DMS153 treated with DMSO at 0.1 percent for 48 hours (cell line): Measurements from ENCODE around the gene ZNF577.
"Not testable (repeated sequence)": the region's sequence is repeated elsewhere in the genome, so short reads cannot be mapped to it uniquely, and the experiment has no call there.

ENCODE experiments used
- DNase-seq: peaks from one replicate; lab custom pipeline; 2025; ENCODE audit not compliant: unreplicated experiment; lab: John Stamatoyannopoulos, UW

ZNF577 gene

GRCh38 chr19:51887522-51888498 lies at the start of gene ZNF577:
Gene ZNF577, minus strand, starts transcription at chr19:51887951. Its CDS starts 7,569 bp downstream, at chr19:51880382.
- DNase-seq, result no peak

- DNase-seq, result no peak
These were observed 44.2 kb upstream of the ZNF577 start for GRCh38 chr19:51931921-51932320.

GRCh38 chr19:51927859-51928258 lies 40.1 kb upstream of the ZNF577 start:
- no peak for DNase-seq

- DNase-seq, result peak; percentile 97
These were observed 39.3 kb upstream of the ZNF577 start, which contains the start of gene ZNF613 for GRCh38 chr19:51926784-51927741. Gene ZNF613, plus strand, starts transcription at chr19:51927472. Its CDS starts 8,749 bp downstream, at chr19:51936221.

- no peak for DNase-seq
These were observed 38.7 kb upstream of the ZNF577 start for GRCh38 chr19:51926426-51926783.

- DNase-seq, result no peak
These were observed 34.2 kb upstream of the ZNF577 start for GRCh38 chr19:51921949-51922348.

- DNase-seq, result no peak
These were observed 31.9 kb upstream of the ZNF577 start for GRCh38 chr19:51919606-51920005.

- no peak for DNase-seq
These were observed 28.4 kb upstream of the ZNF577 start for GRCh38 chr19:51916167-51916566.

- no peak for DNase-seq
These were observed 27.6 kb upstream of the ZNF577 start for GRCh38 chr19:51915324-51915867.

- DNase-seq, result not testable (repeated sequence)
These were observed 20.2 kb upstream of the ZNF577 start for GRCh38 chr19:51907981-51908380.

- not testable (repeated sequence) for DNase-seq
These were observed 18.4 kb upstream of the ZNF577 start for GRCh38 chr19:51906108-51906507.

- not testable (repeated sequence) for DNase-seq
These were observed 17.9 kb upstream of the ZNF577 start for GRCh38 chr19:51905639-51906038.

GRCh38 chr19:51905206-51905605 lies 17.5 kb upstream of the ZNF577 start:
- no peak for DNase-seq

GRCh38 chr19:51904331-51905165 lies 16.8 kb upstream of the ZNF577 start, which contains the start of gene ZNF649:
Gene ZNF649, minus strand, starts transcription at chr19:51905017. Its CDS starts 4,910 bp downstream, at chr19:51900107.
- peak; percentile 58 for DNase-seq

GRCh38 chr19:51903192-51903591 lies 15.4 kb upstream of the ZNF577 start:
- no peak for DNase-seq

GRCh38 chr19:51901860-51902259 lies 14.1 kb upstream of the ZNF577 start:
- no peak for DNase-seq

GRCh38 chr19:51891193-51891747 lies 3.5 kb upstream of the ZNF577 start:
- DNase-seq, result no peak

GRCh38 chr19:51889934-51890333 lies 2.2 kb upstream of the ZNF577 start:
- no peak for DNase-seq

- no peak for DNase-seq
These were observed 3.0 kb downstream of the ZNF577 start for GRCh38 chr19:51884713-51885112.

GRCh38 chr19:51882518-51882917 lies 5.2 kb downstream of the ZNF577 start:
- DNase-seq, result no peak
